ENCODE results near the gene HPSE2.

- TF ChIP-seq POLR2A (IDR thresholded peaks at IDR 0.05; ENCODE audit: low read length) (no peak), GATA1 (IDR thresholded peaks at IDR 0.05; ENCODE audit: low read depth, low read length) (no peak)
Measured at GRCh38 chr10:98908868-98909267, 326.8 kb downstream of the HPSE2 start.
